IMR-90 (cell line): Measurements from ENCODE around the gene TFB1M. TPM values are rescaled to one million over a fixed set of nuclear protein-coding genes. Genes with fewer than 3 reads are reported as not detected.

Source experiments
- ATAC-seq: fragments of 200-7000 bp; cut with Tn5 transposase; 2 replicates; pipeline ENCODE4 v1.9.1; 2020; ENCODE audit warnings: low read depth, mild to moderate bottlenecking, moderate library complexity
- BruUV-seq: library from RNA; stranded (reverse); fragments of 400-500 nt; replicated peaks from 2 replicates; lab custom pipeline; 2021; lab: Mats Ljungman, UMichigan
- CTCF ChIA-PET: fragments of 300-600 bp; formaldehyde crosslinking; extraction: SDS; loops from one replicate; lab custom pipeline; 2021; ENCODE audit warnings: antibody characterized with exemption; lab: Yijun Ruan, JAX
- POLR2A ChIA-PET: fragments of 300-600 bp; sonication (Branson Sonifier 250); formaldehyde crosslinking; loops from one replicate; lab custom pipeline; 2022; ENCODE audit warnings: antibody characterized with exemption; ENCODE audit not compliant: unreplicated experiment; lab: Charles Lee
- DNase-seq: peaks from one replicate; pipeline ENCODE4 v3.0.0; 2013
- H2AFZ ChIP-seq: replicated peaks from 2 replicates; pipeline ENCODE3; 2013; ENCODE audit warnings: low read length, mild to moderate bottlenecking; ENCODE audit not compliant: poor library complexity
- H2AK5ac ChIP-seq: 2 replicates; pipeline ENCODE4 v1.6.1; 2013; ENCODE audit warnings: low read depth, low read length, inconsistent platforms
- H2AK9ac ChIP-seq: replicated peaks from 2 replicates; pipeline ENCODE3; 2013; ENCODE audit warnings: mild to moderate bottlenecking, low read depth, low read length, moderate library complexity; ENCODE audit not compliant: poor library complexity
- H2BK120ac ChIP-seq: 2 replicates; pipeline ENCODE4 v1.6.1; 2013; ENCODE audit warnings: low read depth, low read length, inconsistent platforms
- H2BK15ac ChIP-seq: 3 replicates; pipeline ENCODE4 v1.6.1; 2013; ENCODE audit warnings: low read depth, low read length, inconsistent platforms
- H2BK20ac ChIP-seq: 2 replicates; pipeline ENCODE4 v1.6.1; 2013; ENCODE audit warnings: low read depth, mild to moderate bottlenecking, inconsistent platforms, low read length, moderate library complexity
- H2BK5ac ChIP-seq: 2 replicates; pipeline ENCODE4 v1.6.1; 2013; ENCODE audit warnings: mild to moderate bottlenecking, low read depth, low read length, inconsistent platforms; ENCODE audit not compliant: poor library complexity, severe bottlenecking
- H3K14ac ChIP-seq: replicated peaks from 2 replicates; pipeline ENCODE4 v1.6.1; 2013; ENCODE audit warnings: low read depth, low read length, inconsistent platforms
- H3K18ac ChIP-seq: 2 replicates; pipeline ENCODE4 v1.6.1; 2013; ENCODE audit warnings: low read depth, low read length, control low read depth
- H3K23ac ChIP-seq: 2 replicates; pipeline ENCODE4 v1.6.1; 2013; ENCODE audit warnings: low read depth, low read length, inconsistent platforms
- H3K27ac ChIP-seq: 2 replicates; pipeline ENCODE4 v1.5.1; 2013; ENCODE audit warnings: mild to moderate bottlenecking, control low read depth, low read length; ENCODE audit not compliant: insufficient read depth
- H3K27me3 ChIP-seq: 2 replicates; pipeline ENCODE4 v1.6.1; 2013; ENCODE audit warnings: low read length; ENCODE audit not compliant: control insufficient read depth, insufficient read depth
- H3K36me3 ChIP-seq: 2 replicates; pipeline ENCODE4 v1.6.1; 2013; ENCODE audit warnings: low read length, mixed read lengths; ENCODE audit not compliant: control insufficient read depth, insufficient read depth
- H3K4ac ChIP-seq: 2 replicates; pipeline ENCODE4 v1.6.1; 2013; ENCODE audit warnings: low read depth, low read length, inconsistent platforms
- H3K4me1 ChIP-seq: 2 replicates; pipeline ENCODE4 v1.6.1; 2013; ENCODE audit warnings: low read length, mixed read lengths; ENCODE audit not compliant: control insufficient read depth, insufficient read depth
- H3K4me2 ChIP-seq: 2 replicates; pipeline ENCODE4 v1.6.1; 2013; ENCODE audit warnings: low read depth, mild to moderate bottlenecking, control low read depth, low read length, moderate library complexity
- H3K4me3 ChIP-seq: 2 replicates; pipeline ENCODE4 v1.5.1; 2013; ENCODE audit warnings: low read depth, mild to moderate bottlenecking, control low read depth, low read length, moderate library complexity; ENCODE audit not compliant: insufficient read depth
- H3K56ac ChIP-seq: 2 replicates; pipeline ENCODE4 v1.6.1; 2013; ENCODE audit warnings: low read length, inconsistent platforms; ENCODE audit not compliant: insufficient read depth; ENCODE audit errors: extremely low read depth
- H3K79me1 ChIP-seq, 2 experiments: 2 replicates each; pipeline ENCODE4 v1.6.1; 2013; ENCODE audit warnings: low read length in 2 of 2, inconsistent platforms in 1 of 2, low read depth in 1 of 2
- H3K9ac ChIP-seq: 2 replicates; pipeline ENCODE4 v1.6.1; 2013; ENCODE audit warnings: low read depth, low read length, control low read depth
- H3K9me1 ChIP-seq: 2 replicates; pipeline ENCODE4 v1.6.1; 2013; ENCODE audit warnings: low read length, inconsistent platforms; ENCODE audit not compliant: insufficient read depth
- H3K9me3 ChIP-seq: 2 replicates; pipeline ENCODE4 v1.6.1; 2013; ENCODE audit warnings: low read length; ENCODE audit not compliant: control insufficient read depth, insufficient read depth
- H4K20me1 ChIP-seq: 2 replicates; pipeline ENCODE4 v1.6.1; 2013; ENCODE audit warnings: low read length, inconsistent platforms; ENCODE audit not compliant: insufficient read depth
- H4K5ac ChIP-seq: 2 replicates; pipeline ENCODE4 v1.6.1; 2013; ENCODE audit warnings: mild to moderate bottlenecking, low read depth, low read length, control low read depth
- H4K8ac ChIP-seq, 2 experiments: 2 replicates each; pipeline ENCODE4 v1.6.1; 2013; ENCODE audit warnings: low read depth in 2 of 2, low read length in 2 of 2, control low read depth in 1 of 2, inconsistent platforms in 1 of 2
- H4K91ac ChIP-seq: 2 replicates; pipeline ENCODE4 v1.6.1; 2013; ENCODE audit warnings: low read depth, low read length, inconsistent platforms; ENCODE audit not compliant: insufficient read depth
- BHLHE40 ChIP-seq: fragments of 150-350 bp; IDR thresholded peaks from 2 replicates; pipeline ENCODE4 v1.6.1; 2016; ENCODE audit warnings: mild to moderate bottlenecking, low read depth, low read length
- CEBPB ChIP-seq: IDR thresholded peaks from 2 replicates; pipeline ENCODE4 v1.6.1; 2012; ENCODE audit warnings: low read depth, low read length, improper control_type of control experiment
- CTCF ChIP-seq: conservative IDR thresholded peaks from 2 replicates; pipeline ENCODE4 v1.5.1; 2012; ENCODE audit warnings: mild to moderate bottlenecking, low read depth, low read length, improper control_type of control experiment
- ELK1 ChIP-seq: fragments of 150-350 bp; IDR thresholded peaks from 2 replicates; pipeline ENCODE4 v1.6.1; 2016; ENCODE audit warnings: low read depth, mild to moderate bottlenecking, low read length, moderate library complexity, borderline replicate concordance
- FOS ChIP-seq: fragments of 150-350 bp; IDR thresholded peaks from 2 replicates; pipeline ENCODE4 v1.6.1; 2016; ENCODE audit warnings: low read depth, low read length
- MAFK ChIP-seq: IDR thresholded peaks from 2 replicates; pipeline ENCODE4 v1.6.1; 2012; ENCODE audit warnings: low read depth, low read length, improper control_type of control experiment
- MXI1 ChIP-seq: IDR thresholded peaks from 2 replicates; pipeline ENCODE4 v1.6.1; 2012; ENCODE audit warnings: low read depth, mild to moderate bottlenecking, low read length, moderate library complexity, borderline replicate concordance
- NFE2L2 ChIP-seq: fragments of 150-350 bp; IDR thresholded peaks from 2 replicates; pipeline ENCODE4 v1.6.1; 2016; ENCODE audit warnings: low read depth, mild to moderate bottlenecking, low read length
- RAD21 ChIP-seq: IDR thresholded peaks from 2 replicates; pipeline ENCODE4 v1.6.1; 2012; ENCODE audit warnings: low read length, improper control_type of control experiment
- RCOR1 ChIP-seq: IDR thresholded peaks from 2 replicates; pipeline ENCODE4 v1.6.1; 2012; ENCODE audit warnings: mild to moderate bottlenecking, low read length, improper control_type of control experiment; ENCODE audit not compliant: insufficient replicate concordance
- RFX5 ChIP-seq: IDR thresholded peaks from 2 replicates; pipeline ENCODE4 v1.8.0; 2012; ENCODE audit warnings: low read depth, mild to moderate bottlenecking, low read length, moderate library complexity
- SMC3 ChIP-seq: fragments of 150-350 bp; IDR thresholded peaks from 2 replicates; pipeline ENCODE4 v1.6.1; 2016; ENCODE audit warnings: low read depth, mild to moderate bottlenecking, antibody characterized with exemption, low read length, moderate library complexity
- USF2 ChIP-seq: fragments of 150-350 bp; IDR thresholded peaks from 2 replicates; pipeline ENCODE4 v1.6.1; 2017; ENCODE audit warnings: mild to moderate bottlenecking, antibody characterized with exemption, low read length, low read depth
- WGBS, 2 experiments: methylation state at CpG; one replicate each; pipeline versions ENCODE4 v1.1.5 to v1.1.7; 2013; ENCODE audit warnings: missing lambda C conversion rate in 2 of 2; ENCODE audit not compliant: insufficient read length in 1 of 2; ENCODE audit errors: extremely low coverage in 2 of 2; 5-methylcytosine and 5-hydroxymethylcytosine counted together
- dilution Hi-C: fragments of 300-500 bp; cut with HindIII; formaldehyde crosslinking; loops from one replicate; pipeline ENCODE4 v1.14.3; 2018; ENCODE audit warnings: low sequenced_read_pairs; ENCODE audit not compliant: unreplicated experiment
- in situ Hi-C: fragments of 300-500 bp; cut with MboI; formaldehyde crosslinking; loops from 3 replicates; pipeline ENCODE4 v1.14.3; 2019; ENCODE audit warnings: low sequenced_read_pairs, inconsistent platforms, mixed read lengths
- intact Hi-C: fragments of 100-400 bp; cut with micrococcal nuclease; formaldehyde crosslinking; loops from 2 replicates; pipeline ENCODE4 v1.10.0; 2022
- polyA plus RNA-seq, 3 experiments: library from polyadenylated mRNA; depleted of rRNA; stranded (reverse); fragments of >200 nt; gene quantifications; 2 replicates each; pipeline ENCODE4 v1.2.3, GENCODE V29; 2012; ENCODE audit warnings: low replicate concordance in 1 of 3
- total RNA-seq: library from RNA; depleted of rRNA; stranded (reverse); fragments of >200 nt; gene quantifications from 2 replicates; pipeline ENCODE4 v1.2.3, GENCODE V29; 2012

TFB1M gene
- total and polyA plus RNA-seq, 2 of the 4 experiments (the other 2 are of a cell fraction) = 18.1 to 22.4 TPM

DNA sequence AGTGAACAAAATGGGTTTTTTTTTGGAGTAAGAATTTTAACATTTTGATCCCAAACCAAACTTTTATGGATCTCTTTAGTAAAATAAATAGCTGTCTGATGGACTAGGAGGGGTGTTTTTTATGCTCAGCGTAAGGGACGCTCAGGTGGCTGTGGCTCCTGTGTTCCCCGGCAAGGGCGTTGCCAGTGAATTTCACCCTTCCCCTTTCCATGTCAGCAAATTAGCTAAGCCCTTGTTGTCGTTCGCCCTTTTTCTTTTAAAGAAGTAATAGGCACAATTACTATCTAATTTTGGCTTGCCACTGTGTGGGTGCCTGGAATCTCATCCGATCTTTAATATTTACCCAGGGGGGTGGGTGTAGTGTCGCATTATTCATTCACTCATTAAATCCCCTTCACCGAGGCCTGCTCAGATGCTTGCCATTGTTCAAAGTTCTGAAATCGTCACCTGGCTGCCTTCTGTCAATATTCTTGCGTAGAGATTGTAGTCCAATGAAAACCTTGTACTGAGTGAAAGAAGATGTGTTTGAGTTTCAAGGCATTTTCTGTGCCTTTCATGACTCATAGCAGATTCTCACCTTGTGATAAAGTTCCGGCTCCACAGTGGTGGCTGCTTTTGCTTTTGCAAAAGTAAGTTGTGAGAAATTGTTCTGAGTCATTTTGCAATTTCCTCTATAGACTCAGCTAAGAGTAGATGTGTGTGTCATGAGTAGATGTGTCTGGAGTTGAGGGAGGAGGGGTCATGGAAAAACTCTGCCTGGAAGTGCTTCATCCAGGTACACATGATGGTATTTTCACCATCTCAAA lies 90.4 kb downstream of the TFB1M start:
- no peak overlapping the region for H3K23ac ChIP-seq
- H4K5ac ChIP-seq = no peak overlapping the region
- peak overlapping the region; percentile 25 for H2BK5ac ChIP-seq
- H3K79me1 ChIP-seq = no peaks in the 10 kb centered on the region
- H3K4ac ChIP-seq = no peak overlapping the region
- H3K9ac ChIP-seq = no peak overlapping the region
- DNase-seq (peak; percentile 95), ATAC-seq (peak; percentile 91)
- H3K27ac ChIP-seq = no peak overlapping the region
- no TSS peak for BruUV-seq
- H2BK120ac ChIP-seq = peak overlapping the region; percentile 49; the same call in 1 of the 2 replicates
- dilution Hi-C loops (no loop called here), in situ Hi-C loops (no loop called here), intact Hi-C loops (no loop called here)
- H3K9me3 ChIP-seq = peaks cover 2% of the 10 kb centered on the region; the same call in 1 of the 2 replicates
- no peak overlapping the region; the same call in 1 of the 2 replicates for H4K91ac ChIP-seq
- no peaks in the 10 kb centered on the region for H4K20me1 ChIP-seq
- peak overlapping the region in 1 of 2 experiments; percentile 26; a peak in 2 of 4 replicates for H4K8ac ChIP-seq
- no peak overlapping the region for H2AFZ ChIP-seq
- WGBS, 2 experiments = no CpG with 5 or more reads among the region's 12 CpGs
- POLR2A ChIA-PET = no interaction called here
- CTCF ChIA-PET = interaction anchor here (0.6 to 1.5 kb wide), 3 partner anchors 11 to 325 kb away, joined by 3 read pairs; no protein-coding TSS in a partner anchor
- H3K18ac ChIP-seq = no peak overlapping the region; the same call in 1 of the 2 replicates
- H2BK20ac ChIP-seq = no peak overlapping the region
- H3K14ac ChIP-seq = peak overlapping the region; percentile 23; the same call in 1 of the 2 replicates
- H2AK5ac ChIP-seq = peak overlapping the region; percentile 16; the same call in 1 of the 2 replicates
- H2BK15ac ChIP-seq = peak overlapping the region; percentile 22; the same call in 1 of the 3 replicates
- no peaks in the 10 kb centered on the region for H3K27me3 ChIP-seq
- H2AK9ac ChIP-seq = no peak overlapping the region
- H3K9me1 ChIP-seq = peaks cover 5% of the 10 kb centered on the region; the same call in 1 of the 2 replicates
- H3K4me1 ChIP-seq = peaks cover 12% of the 10 kb centered on the region
- H3K56ac ChIP-seq = no peak overlapping the region
- no peaks in the 10 kb centered on the region for H3K36me3 ChIP-seq
- no peak overlapping the region for H3K4me3 ChIP-seq
- H3K4me2 ChIP-seq = peak overlapping the region; percentile 53; the same call in 1 of the 2 replicates
- no peak for TF ChIP-seq CTCF
- peak; percentile 12; the same call in 1 of the 2 replicates for TF ChIP-seq BHLHE40
- TF ChIP-seq MXI1 = no peak
- no peak for TF ChIP-seq ELK1
- TF ChIP-seq NFE2L2 = no peak
- TF ChIP-seq USF2 = peak; percentile 22; the same call in 1 of the 2 replicates
- no peak for TF ChIP-seq SMC3
- no peak for TF ChIP-seq RFX5
- TF ChIP-seq FOS = peak; percentile 86
- peak; percentile 90 for TF ChIP-seq CEBPB
- TF ChIP-seq RAD21 = no peak
- TF ChIP-seq RCOR1 = no peak
- TF ChIP-seq MAFK = no peak
